ENCODE measurements around the gene OBSCN. TPM values are rescaled to one million over a fixed set of nuclear protein-coding genes. Genes with fewer than 3 reads are reported as not detected.

Gene OBSCN
- total RNA-seq, 1 experiment from 2014 or later: 33.3 TPM

- Histone ChIP-seq H3K4me1 (ENCODE audit: insufficient read depth, low read length) (no peaks in the 10 kb centered on the region), H3K23ac (ENCODE audit: insufficient read length, low read depth, low read length) (no peak overlapping the region), H4K5ac (ENCODE audit: insufficient read length, low read depth, low read length) (no peak overlapping the region), H4K91ac (ENCODE audit: insufficient read length, low read depth, low read length) (no peak overlapping the region), H2BK5ac (ENCODE audit: insufficient read length, low read length) (no peak overlapping the region), H3K79me2 (ENCODE audit: insufficient read depth, low read length) (no peaks in the 10 kb centered on the region), H2AFZ (ENCODE audit: low read length) (no peak overlapping the region), H2BK12ac (ENCODE audit: insufficient read length, low read depth, low read length) (no peak overlapping the region), H2BK120ac (ENCODE audit: low read depth, low read length, poor library complexity, severe bottlenecking) (no peak overlapping the region), H3K79me1 (ENCODE audit: insufficient read depth, low read depth, low read length, poor library complexity, severe bottlenecking) (no peaks in the 10 kb centered on the region), H4K20me1 (ENCODE audit: control insufficient read depth, insufficient read depth, insufficient read length) (no peaks in the 10 kb centered on the region), H3T11ph (ENCODE audit: low read length) (no peak overlapping the region), H3K23me2 (ENCODE audit: insufficient read length, low read depth, low read length, poor library complexity, severe bottlenecking) (no peaks in the 10 kb centered on the region), H4K8ac (replicated peaks; ENCODE audit: insufficient read length, low read depth, low read length) (no peak overlapping the region), H2BK15ac (ENCODE audit: low read depth, low read length) (no peak overlapping the region), H3K18ac (ENCODE audit: insufficient read length, low read depth, low read length) (no peak overlapping the region), H3K56ac (ENCODE audit: insufficient read length, low read depth, low read length) (no peak overlapping the region), H3K4ac (ENCODE audit: low read depth, low read length) (no peak overlapping the region), H3K9me3 (ENCODE audit: control insufficient read depth, low read depth, low read length) (no peaks in the 10 kb centered on the region), H3K14ac (ENCODE audit: insufficient read depth, low read length) (no peak overlapping the region), H3K9ac (ENCODE audit: extremely low read depth, insufficient read length, low read length) (no peak overlapping the region), H2AK5ac (ENCODE audit: insufficient read length, low read length) (no peak overlapping the region), H3K27ac (ENCODE audit: insufficient read length, low read depth, low read length) (no peak overlapping the region), H2BK20ac (ENCODE audit: low read depth, low read length, poor library complexity, severe bottlenecking) (no peak overlapping the region), H3K4me2 (ENCODE audit: insufficient read depth, insufficient read length, low read length) (no peak overlapping the region), H3K27me3 (ENCODE audit: insufficient read depth, low read length) (no peaks in the 10 kb centered on the region; the same call in 1 of the 2 replicates)
- H3K4me3 Mint-ChIP-seq: no peak overlapping the region
- DNase-seq: no peak
- TF ChIP-seq, protein P1, sequence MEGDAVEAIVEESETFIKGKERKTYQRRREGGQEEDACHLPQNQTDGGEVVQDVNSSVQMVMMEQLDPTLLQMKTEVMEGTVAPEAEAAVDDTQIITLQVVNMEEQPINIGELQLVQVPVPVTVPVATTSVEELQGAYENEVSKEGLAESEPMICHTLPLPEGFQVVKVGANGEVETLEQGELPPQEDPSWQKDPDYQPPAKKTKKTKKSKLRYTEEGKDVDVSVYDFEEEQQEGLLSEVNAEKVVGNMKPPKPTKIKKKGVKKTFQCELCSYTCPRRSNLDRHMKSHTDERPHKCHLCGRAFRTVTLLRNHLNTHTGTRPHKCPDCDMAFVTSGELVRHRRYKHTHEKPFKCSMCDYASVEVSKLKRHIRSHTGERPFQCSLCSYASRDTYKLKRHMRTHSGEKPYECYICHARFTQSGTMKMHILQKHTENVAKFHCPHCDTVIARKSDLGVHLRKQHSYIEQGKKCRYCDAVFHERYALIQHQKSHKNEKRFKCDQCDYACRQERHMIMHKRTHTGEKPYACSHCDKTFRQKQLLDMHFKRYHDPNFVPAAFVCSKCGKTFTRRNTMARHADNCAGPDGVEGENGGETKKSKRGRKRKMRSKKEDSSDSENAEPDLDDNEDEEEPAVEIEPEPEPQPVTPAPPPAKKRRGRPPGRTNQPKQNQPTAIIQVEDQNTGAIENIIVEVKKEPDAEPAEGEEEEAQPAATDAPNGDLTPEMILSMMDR (conservative IDR thresholded peaks at IDR 0.05): no peak
- no peaks in the 10 kb centered on the region for H3K9me3 Mint-ChIP-seq
- H3K27me3 Mint-ChIP-seq (ENCODE audit: low read depth): peaks cover 5% of the 10 kb centered on the region
- H3K36me3 Mint-ChIP-seq (ENCODE audit: insufficient read depth in 1 of 3, low read depth in 3 of 3): no peaks in the 10 kb centered on the region
- WGBS (ENCODE audit: extremely low coverage, insufficient read length, low lambda C conversion rate): no CpG with 5 or more reads among the region's 4 CpGs
- peaks cover 3 to 11% of the 10 kb centered on the region in 2 experiments; a peak in 2 of 4 replicates for H3K4me1 Mint-ChIP-seq
- H3K27ac Mint-ChIP-seq: no peak overlapping the region
Observed at GRCh38 chr1:228371741-228372182, 163.9 kb downstream of the OBSCN start.

Data from H9 (cell line).